B cell (primary cell): ENCODE measurements around the gene NUDT1. TPM values are rescaled to one million over a fixed set of nuclear protein-coding genes. Genes with fewer than 3 reads are reported as not detected.

Experiments used
- ATAC-seq: fragments of 200-7000 bp; cut with Tn5 transposase; one replicate; pipeline ENCODE4 v1.10.0; 2021; ENCODE audit warnings: low read depth, mild to moderate bottlenecking, moderate number of reproducible peaks, moderate library complexity
- CTCF ChIA-PET: fragments of 350-600 bp; sonication (Branson Sonifier 250); formaldehyde crosslinking; loops from one replicate; lab custom pipeline; 2021; ENCODE audit warnings: antibody characterized with exemption, inconsistent platforms; lab: Charles Lee
- POLR2A ChIA-PET: fragments of 350-600 bp; sonication (Branson Sonifier 250); formaldehyde crosslinking; loops from one replicate; lab custom pipeline; 2021; ENCODE audit warnings: antibody characterized with exemption; lab: Charles Lee
- DNase-seq: peaks from one replicate; pipeline ENCODE4 v3.0.0; 2013
- H2AFZ ChIP-seq: 2 replicates; pipeline ENCODE4 v1.6.1; 2012; ENCODE audit warnings: mild to moderate bottlenecking, low read depth, low read length; ENCODE audit not compliant: insufficient read depth, poor library complexity, severe bottlenecking
- H3K27ac ChIP-seq, 2 donors: 1 replicate in 1 of 2; 2 replicates in 1 of 2; pipeline ENCODE4 v1.5.1; 2012 to 2013; ENCODE audit warnings: low read length in 2 of 2, mild to moderate bottlenecking in 2 of 2, moderate library complexity in 1 of 2
- H3K27me3 ChIP-seq, 4 experiments: fragments of 200-600 bp in 1 of 4; sonication (generic) in 1 of 4; replicated peaks in 1 of 4; 1 replicate in 2 of 4; 2 replicates in 2 of 4; pipeline versions ENCODE4 v1.6.1 to v1.7.0; 2013 to 2016; ENCODE audit warnings: low read length in 3 of 4, mild to moderate bottlenecking in 2 of 4, mixed read lengths in 1 of 4, moderate library complexity in 1 of 4; ENCODE audit not compliant: insufficient read depth in 4 of 4, control insufficient read depth in 3 of 4; ENCODE audit errors: control extremely low read depth in 1 of 4
- H3K36me3 ChIP-seq, 2 experiments: replicated peaks in 1 of 2; 1 replicate in 1 of 2; 2 replicates in 1 of 2; pipeline versions ENCODE4 v1.6.1 to v1.7.1; 2013; ENCODE audit warnings: low read length in 1 of 2; ENCODE audit not compliant: insufficient read depth in 2 of 2, control insufficient read depth in 1 of 2; ENCODE audit errors: control extremely low read depth in 1 of 2, extremely low read depth in 1 of 2
- H3K4me1 ChIP-seq, 2 donors: fragments of 200-600 bp in 1 of 2; sonication (generic) in 1 of 2; 1 replicate in 1 of 2; 2 replicates in 1 of 2; pipeline versions ENCODE4 v1.5.1 to v1.6.1; 2013 to 2017; ENCODE audit warnings: low read length in 2 of 2; ENCODE audit not compliant: control insufficient read depth in 2 of 2, insufficient read depth in 2 of 2
- H3K4me2 ChIP-seq: replicated peaks from 2 replicates; pipeline ENCODE3; 2012; ENCODE audit warnings: mild to moderate bottlenecking, low read depth, low read length; ENCODE audit not compliant: poor library complexity, severe bottlenecking
- H3K4me3 ChIP-seq, 5 experiments: fragments of 200-600 bp in 1 of 5; sonication (generic) in 1 of 5; 1 replicate in 3 of 5; 2 replicates in 2 of 5; pipeline versions ENCODE4 v1.5.1 to v1.7.0; 2011 to 2016; ENCODE audit warnings: low read length in 4 of 5, mild to moderate bottlenecking in 4 of 5, low read depth in 2 of 5, control low read depth in 1 of 5, moderate library complexity in 1 of 5; ENCODE audit not compliant: insufficient read depth in 1 of 5; ENCODE audit errors: control extremely low read depth in 1 of 5, extremely low read depth in 1 of 5
- H3K79me2 ChIP-seq: fragments of 200-600 bp; sonication (generic); one replicate; pipeline ENCODE4 v1.6.0; 2016; ENCODE audit warnings: low read length; ENCODE audit not compliant: control insufficient read depth, insufficient read depth
- H3K9ac ChIP-seq: fragments of 200-600 bp; sonication (generic); 2 replicates; pipeline ENCODE4 v1.6.1; 2017; ENCODE audit warnings: mild to moderate bottlenecking, low read length, moderate library complexity
- H3K9me3 ChIP-seq, 3 donors: one replicate each; pipeline versions ENCODE4 v1.6.1 to v1.7.1; 2013; ENCODE audit warnings: low read length in 2 of 3; ENCODE audit not compliant: control insufficient read depth in 2 of 3, insufficient read depth in 1 of 3; ENCODE audit errors: control extremely low read depth in 1 of 3
- H4K20me1 ChIP-seq: 2 replicates; pipeline ENCODE4 v1.6.0; 2012; ENCODE audit warnings: mild to moderate bottlenecking, low read length; ENCODE audit not compliant: insufficient read depth, control insufficient read depth, poor library complexity, severe bottlenecking
- H3K27ac Mint-ChIP-seq: one replicate; pipeline ENCODE4 v1.8.0; 2021; ENCODE audit warnings: mixed read lengths
- H3K27me3 Mint-ChIP-seq: one replicate; pipeline ENCODE4 v1.8.0; 2021; ENCODE audit warnings: mixed read lengths
- H3K4me1 Mint-ChIP-seq: one replicate; pipeline ENCODE4 v1.8.0; 2021; ENCODE audit warnings: mixed read lengths
- H3K4me3 Mint-ChIP-seq: one replicate; pipeline ENCODE4 v1.8.0; 2021; ENCODE audit warnings: mixed read lengths
- H3K9me3 Mint-ChIP-seq: one replicate; pipeline ENCODE4 v1.8.0; 2022; ENCODE audit warnings: mixed read lengths; ENCODE audit not compliant: insufficient read depth
- EZH2 ChIP-seq: IDR thresholded peaks from 2 replicates; pipeline ENCODE4 v1.6.1; 2012; ENCODE audit warnings: borderline replicate concordance, low read depth, mild to moderate bottlenecking, moderate library complexity, low read length; ENCODE audit not compliant: insufficient read depth, poor library complexity, severe bottlenecking
- WGBS: methylation state at CpG from one replicate; pipeline ENCODE4 v1.1.5; 2013; ENCODE audit warnings: missing lambda C conversion rate; ENCODE audit not compliant: insufficient coverage; 5-methylcytosine and 5-hydroxymethylcytosine counted together
- intact Hi-C: fragments of 100-400 bp; cut with micrococcal nuclease; formaldehyde crosslinking; loops from one replicate; pipeline ENCODE4 v1.10.0; 2022
- polyA plus RNA-seq: library from polyadenylated mRNA; depleted of rRNA; stranded (reverse); fragments of >200 nt; gene quantifications from 2 replicates; pipeline ENCODE4 v1.2.3, GENCODE V29; 2012
- total RNA-seq, 2 donors: library from RNA; stranded (reverse); fragments of 120-200 nt in 1 of 2; gene quantifications; 1 replicate in 1 of 2; 2 replicates in 1 of 2; pipeline versions ENCODE4 v1.2.3 to v1.2.4, GENCODE V29; 2013 to 2022
- TF ChIP-seq, protein P1 (sequence below): fragments of 200-600 bp; IDR thresholded peaks from one replicate; pipeline ENCODE4 v1.8.0; 2022; ENCODE audit warnings: antibody characterized with exemption, mild to moderate bottlenecking

The NUDT1 gene
- total and polyA plus RNA-seq, 2 donors (not counting 1 experiment from before 2014, with no cell fraction given) = 21.1 to 22.9 TPM

DNA sequence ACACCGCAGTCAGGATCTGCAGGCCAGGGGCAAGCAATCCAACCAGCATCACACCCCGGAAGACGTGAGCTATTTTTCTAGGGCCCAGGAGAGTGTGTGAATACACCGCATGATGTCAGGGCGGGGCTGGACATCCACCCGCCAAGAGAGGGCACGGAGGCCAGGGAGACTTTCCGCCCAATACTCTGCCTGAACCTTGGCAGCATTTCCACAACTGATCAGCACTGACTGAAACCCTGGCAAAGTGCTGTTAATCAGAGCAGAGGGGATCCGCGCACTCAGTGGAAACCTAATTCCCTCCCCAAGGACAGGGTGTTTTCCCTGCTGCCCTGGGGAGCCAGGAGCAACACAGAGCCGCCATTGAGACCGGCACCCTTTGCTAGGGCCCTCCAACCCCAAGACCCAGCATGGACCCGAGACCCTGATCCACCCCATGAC is 17.5 kb upstream of the NUDT1 start:
- Histone ChIP-seq H3K4me2 (no peak overlapping the region), H3K9ac (no peak overlapping the region), H3K4me3 (no peak overlapping the region), H3K36me3 (peaks cover 0 to 73% of the 10 kb centered on the region in 2 experiments), H2AFZ (no peak overlapping the region), H3K79me2 (peaks cover 70% of the 10 kb centered on the region), H3K27me3 (no peaks in the 10 kb centered on the region), H4K20me1 (peaks cover 7% of the 10 kb centered on the region), H3K9me3 (peaks cover 0 to 3% (median 0%) of the 10 kb centered on the region in 3 donors), H3K27ac (no peak overlapping the region), H3K4me1 (no peaks in the 10 kb centered on the region)
- intact Hi-C loops = no loop called here
- Mint-ChIP-seq H3K4me1 (peaks cover 2% of the 10 kb centered on the region), H3K9me3 (no peaks in the 10 kb centered on the region), H3K27ac (no peak overlapping the region), H3K4me3 (no peak overlapping the region), H3K27me3 (no peaks in the 10 kb centered on the region)
- TF ChIP-seq, protein P1, sequence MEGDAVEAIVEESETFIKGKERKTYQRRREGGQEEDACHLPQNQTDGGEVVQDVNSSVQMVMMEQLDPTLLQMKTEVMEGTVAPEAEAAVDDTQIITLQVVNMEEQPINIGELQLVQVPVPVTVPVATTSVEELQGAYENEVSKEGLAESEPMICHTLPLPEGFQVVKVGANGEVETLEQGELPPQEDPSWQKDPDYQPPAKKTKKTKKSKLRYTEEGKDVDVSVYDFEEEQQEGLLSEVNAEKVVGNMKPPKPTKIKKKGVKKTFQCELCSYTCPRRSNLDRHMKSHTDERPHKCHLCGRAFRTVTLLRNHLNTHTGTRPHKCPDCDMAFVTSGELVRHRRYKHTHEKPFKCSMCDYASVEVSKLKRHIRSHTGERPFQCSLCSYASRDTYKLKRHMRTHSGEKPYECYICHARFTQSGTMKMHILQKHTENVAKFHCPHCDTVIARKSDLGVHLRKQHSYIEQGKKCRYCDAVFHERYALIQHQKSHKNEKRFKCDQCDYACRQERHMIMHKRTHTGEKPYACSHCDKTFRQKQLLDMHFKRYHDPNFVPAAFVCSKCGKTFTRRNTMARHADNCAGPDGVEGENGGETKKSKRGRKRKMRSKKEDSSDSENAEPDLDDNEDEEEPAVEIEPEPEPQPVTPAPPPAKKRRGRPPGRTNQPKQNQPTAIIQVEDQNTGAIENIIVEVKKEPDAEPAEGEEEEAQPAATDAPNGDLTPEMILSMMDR = no peak
- TF ChIP-seq EZH2 = no peak
- DNase-seq (no peak), ATAC-seq (no peak)
- WGBS = 96% methylated on average over 13 of the region's 13 CpGs
- POLR2A ChIA-PET = no interaction called here
- CTCF ChIA-PET = interaction anchor here (1.5 kb wide), 1 partner anchor 124 kb away, joined by 4 read pairs; no protein-coding TSS in a partner anchor

DNA sequence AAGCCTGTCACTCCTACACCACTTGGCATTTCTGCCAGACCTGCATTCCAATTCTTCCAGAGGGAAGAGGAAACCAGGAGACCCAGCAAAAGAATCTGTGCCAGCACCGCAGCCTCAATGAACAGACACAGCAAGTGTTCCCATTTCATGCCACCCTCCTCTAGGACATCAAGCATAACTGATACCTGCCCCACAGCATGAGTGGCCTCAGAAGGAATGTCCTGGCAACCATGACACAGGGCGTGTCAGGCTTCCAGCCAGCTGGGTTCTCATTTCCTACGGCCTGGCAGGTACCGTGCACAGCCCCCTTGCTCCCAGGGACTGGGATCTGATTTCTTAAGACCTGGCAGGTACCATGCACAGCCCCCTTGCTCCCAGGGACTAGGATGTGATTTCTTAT is 17.1 kb upstream of the NUDT1 start:
- H3K9me3 ChIP-seq = peaks cover 0 to 3% (median 0%) of the 10 kb centered on the region in 3 donors
- POLR2A ChIA-PET = no interaction called here
- DNase-seq = no peak
- Mint-ChIP-seq H3K9me3 (no peaks in the 10 kb centered on the region), H3K4me3 (no peak overlapping the region), H3K27me3 (no peaks in the 10 kb centered on the region), H3K4me1 (peaks cover 7% of the 10 kb centered on the region), H3K27ac (no peak overlapping the region)
- no peak overlapping the region for H3K4me3 ChIP-seq
- H3K79me2 ChIP-seq = peaks cover 75% of the 10 kb centered on the region
- no peak overlapping the region for H3K4me2 ChIP-seq
- ATAC-seq = no peak
- no peak overlapping the region for H3K9ac ChIP-seq
- peaks cover 0 to 75% of the 10 kb centered on the region in 2 experiments for H3K36me3 ChIP-seq
- intact Hi-C loops = no loop called here
- 98% methylated on average over 4 of the region's 4 CpGs for WGBS
- H3K27me3 ChIP-seq = no peaks in the 10 kb centered on the region
- TF ChIP-seq, protein P1 = no peak
- TF ChIP-seq EZH2 = no peak
- peaks cover 7% of the 10 kb centered on the region for H4K20me1 ChIP-seq
- CTCF ChIA-PET = no interaction called here
- H2AFZ ChIP-seq = no peak overlapping the region
- no peaks in the 10 kb centered on the region for H3K4me1 ChIP-seq
- no peak overlapping the region for H3K27ac ChIP-seq
